GM19467 (cell line): ENCODE data around the gene ANO8.
"Not testable (repeated sequence)": the region's sequence is repeated elsewhere in the genome, so short reads cannot be mapped to it uniquely, and the experiment has no call there.

ENCODE experiments used
- ATAC-seq: cut with Tn5 transposase; IDR thresholded peaks from one replicate; pipeline ENCODE4 v1.9.1; 2021; ENCODE audit warnings: mild to moderate bottlenecking, moderate library complexity; ENCODE audit not compliant: unreplicated experiment

ANO8 gene

DNA sequence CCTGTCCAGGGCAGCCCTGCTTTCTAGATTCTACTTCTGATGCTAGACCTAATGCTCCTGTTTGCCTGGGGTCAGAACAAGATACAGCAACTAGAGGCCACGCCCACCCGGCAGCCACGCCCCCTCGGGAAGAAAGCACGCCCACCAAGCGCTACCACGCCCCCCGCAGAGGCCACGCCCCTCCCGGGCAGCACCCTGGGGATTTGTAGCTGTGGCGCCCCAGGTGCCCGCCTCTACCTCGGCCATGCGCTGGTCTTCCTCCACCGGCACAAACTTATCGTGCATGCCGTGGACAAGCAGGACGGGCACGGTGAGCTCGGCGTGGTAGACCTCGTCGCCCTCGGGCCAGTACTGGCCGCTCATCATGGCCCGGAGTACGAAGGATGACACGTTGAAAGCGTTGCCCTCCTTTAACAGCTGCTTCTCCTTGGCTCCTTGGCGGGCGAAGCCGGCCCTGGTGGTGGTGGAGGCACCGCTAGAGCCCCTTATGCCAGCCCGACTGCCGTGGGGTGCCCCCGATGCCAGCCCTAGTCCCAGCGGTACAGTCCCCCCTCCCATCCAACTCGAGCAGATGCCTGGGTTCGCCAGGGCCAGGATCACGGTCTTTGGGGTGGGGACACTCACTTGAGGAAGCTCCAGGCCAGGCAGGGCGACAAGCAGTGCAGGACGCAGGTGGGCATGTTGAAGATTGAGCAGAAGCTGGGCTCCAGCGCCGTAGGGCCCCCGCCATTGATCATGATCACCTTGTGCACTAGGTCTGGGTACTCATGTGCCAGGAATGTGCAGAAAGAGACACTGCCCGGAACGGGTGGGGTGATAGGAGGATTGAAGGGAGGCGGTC, 40.4 kb downstream of the ANO8 start:
- no peak for ATAC-seq

DNA sequence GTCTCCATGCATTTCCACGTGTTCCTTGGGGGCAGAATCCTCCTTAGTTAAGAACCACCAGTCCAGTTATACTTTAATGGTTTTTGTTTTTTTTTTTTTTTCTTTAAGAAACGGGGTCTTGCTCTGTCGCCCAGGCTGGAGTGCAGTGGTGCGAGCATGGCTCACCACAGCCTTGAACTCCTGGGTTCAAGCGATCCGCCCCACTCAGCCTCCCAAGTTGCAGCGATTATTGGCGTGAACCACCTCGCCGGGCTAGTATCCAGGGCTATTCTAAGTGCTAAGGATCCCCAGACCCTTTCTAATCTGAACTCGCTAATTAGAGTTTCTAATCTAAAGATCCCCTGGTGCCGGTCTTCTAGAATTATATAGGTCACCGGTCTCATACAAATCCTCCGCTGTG, 41.0 kb downstream of the ANO8 start:
- ATAC-seq = no peak

DNA sequence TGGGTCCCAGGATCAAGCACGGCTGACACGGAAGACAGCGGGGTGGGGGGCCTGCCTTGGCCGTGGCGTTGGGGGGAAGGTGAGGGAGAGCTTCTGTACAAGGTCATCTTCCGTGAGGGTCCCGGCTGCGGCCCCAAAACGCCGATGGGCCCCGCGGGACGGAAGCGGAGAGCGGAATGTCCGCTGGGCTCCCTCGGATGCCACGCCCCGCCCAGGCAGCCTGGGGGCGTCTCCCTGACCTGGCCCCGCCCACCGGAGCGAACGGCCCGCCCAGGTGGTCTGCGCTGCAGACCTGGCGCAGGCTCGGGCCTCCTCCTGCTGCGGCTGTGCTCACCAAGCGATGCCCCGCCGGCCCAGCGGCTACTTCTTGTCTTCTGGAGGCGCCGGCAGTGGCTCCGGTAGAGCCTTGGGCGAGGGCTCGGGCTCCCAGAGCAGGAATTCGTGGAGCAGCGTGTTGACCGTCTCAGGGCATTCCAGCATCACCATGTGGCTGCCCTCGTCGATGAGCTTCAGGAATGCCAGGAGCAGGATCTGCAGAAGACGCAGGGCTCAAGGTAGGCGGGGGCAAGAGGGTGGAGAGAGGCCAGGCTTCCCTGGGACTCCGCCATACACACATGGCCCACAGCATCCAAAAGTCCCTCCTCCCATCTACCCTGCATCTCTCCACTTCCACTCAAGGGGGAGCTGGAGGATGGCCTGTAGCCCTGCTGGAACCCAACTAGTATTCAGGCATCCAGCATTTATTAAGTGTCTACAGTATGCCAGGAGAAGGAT, 42.2 kb downstream of the ANO8 start:
- ATAC-seq = peak; percentile 55

GRCh38 chr19:17289489-17289888, 45.2 kb downstream of the ANO8 start:
- no peak for ATAC-seq

DNA sequence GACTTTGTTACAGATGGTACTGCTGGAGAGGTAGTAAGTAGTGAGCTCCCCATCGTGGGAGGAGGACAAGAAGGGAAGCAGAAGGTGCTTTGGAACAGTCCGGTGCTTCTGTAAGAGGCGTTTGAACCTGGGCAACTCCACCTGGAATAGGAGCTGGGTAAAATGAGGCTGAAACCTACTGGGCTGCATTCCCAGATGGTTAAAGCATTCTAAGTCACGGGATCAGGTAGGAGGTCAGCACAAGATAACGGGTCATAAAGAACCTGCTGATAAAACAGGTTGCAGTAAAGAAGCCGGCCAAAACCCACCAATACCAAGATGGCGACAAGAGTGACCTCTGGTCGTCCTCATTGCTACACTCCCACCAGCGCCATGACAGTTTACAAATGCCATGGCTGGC, 47.9 kb downstream of the ANO8 start:
- ATAC-seq = no peak

DNA sequence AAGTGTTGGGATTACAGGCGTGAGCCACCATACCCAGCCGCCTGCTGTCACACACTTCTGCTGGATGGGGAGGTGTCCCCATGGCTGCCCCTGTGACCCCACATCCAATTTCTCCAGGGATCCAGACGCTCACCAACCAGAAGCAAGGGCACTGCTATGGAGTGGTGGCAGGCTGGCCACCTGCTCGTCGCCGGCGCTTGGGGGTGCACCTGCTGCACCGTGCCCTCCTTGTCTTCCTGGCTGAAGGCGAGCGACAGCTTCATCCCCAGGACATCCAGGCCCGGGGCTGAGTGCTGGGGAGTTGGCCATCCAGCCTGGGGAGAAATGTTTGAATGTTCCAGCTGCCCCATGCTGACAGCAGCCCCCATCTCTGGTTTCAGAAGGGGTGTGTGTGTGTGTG, 48.4 kb downstream of the ANO8 start:
- ATAC-seq = no peak

GRCh38 chr19:17285415-17286135, 49.1 kb downstream of the ANO8 start:
- ATAC-seq = no peak

DNA sequence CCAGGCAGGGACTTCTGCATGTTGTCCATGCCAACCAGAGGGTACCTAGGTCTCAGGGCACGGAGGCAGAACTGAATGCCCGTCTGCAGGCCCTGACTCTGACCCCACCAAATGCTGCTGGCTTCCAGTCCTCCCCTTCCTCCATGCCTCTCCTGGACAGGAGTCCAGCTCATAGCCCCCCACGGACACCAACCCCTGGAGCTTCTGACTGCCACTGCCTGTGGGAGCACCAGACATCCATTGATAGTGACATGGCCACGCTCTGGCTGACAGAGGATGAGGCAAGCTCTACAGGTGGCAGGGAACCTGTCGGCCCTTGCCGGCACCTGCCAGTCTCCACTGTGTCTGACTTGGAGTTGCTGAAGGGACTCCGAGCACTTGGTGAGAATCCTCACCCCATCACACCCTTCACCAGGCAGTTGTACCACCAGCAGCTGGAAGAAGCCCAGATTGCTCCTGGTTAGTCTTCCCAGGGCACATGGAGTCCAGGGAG, 51.1 kb downstream of the ANO8 start:
- no peak for ATAC-seq

DNA sequence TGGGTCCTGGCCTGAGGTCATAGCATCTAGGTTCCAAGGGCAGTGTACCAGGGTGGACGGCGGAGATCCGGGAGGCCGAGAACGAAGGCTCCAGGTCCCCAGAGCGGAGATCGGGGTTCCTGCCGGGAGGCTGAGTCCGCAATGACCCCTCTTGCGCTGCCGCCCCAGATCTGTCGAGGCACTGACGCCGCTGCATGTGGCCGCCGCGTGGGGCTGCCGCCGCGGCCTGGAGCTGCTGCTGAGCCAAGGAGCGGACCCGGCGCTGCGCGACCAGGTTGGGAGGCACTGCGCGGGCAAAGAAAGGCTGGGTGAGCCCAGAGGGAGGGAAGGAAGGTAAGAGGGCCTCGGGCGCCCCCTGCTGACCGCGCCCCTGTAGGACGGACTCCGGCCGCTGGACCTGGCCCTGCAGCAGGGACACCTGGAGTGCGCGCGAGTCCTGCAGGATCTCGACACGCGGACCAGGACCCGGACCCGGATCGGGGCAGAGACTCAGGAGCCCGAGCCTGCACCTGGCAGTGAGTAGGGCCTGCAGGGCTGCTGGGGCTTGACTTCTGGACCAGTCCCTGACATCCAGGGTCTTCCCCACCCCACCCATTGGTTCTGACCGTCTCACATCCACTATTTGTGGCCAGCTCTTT, 52.0 kb downstream of the ANO8 start:
- no peak for ATAC-seq

- no peak for ATAC-seq
Measured at GRCh38 chr19:17281391-17282304, 53.0 kb downstream of the ANO8 start, which contains the start of gene ANKLE1. Gene ANKLE1, plus strand, starts transcription at chr19:17281901. Its CDS starts 20 bp downstream, at chr19:17281921.

- no peak for ATAC-seq
Measured at GRCh38 chr19:17279436-17279835, 55.2 kb downstream of the ANO8 start.

DNA sequence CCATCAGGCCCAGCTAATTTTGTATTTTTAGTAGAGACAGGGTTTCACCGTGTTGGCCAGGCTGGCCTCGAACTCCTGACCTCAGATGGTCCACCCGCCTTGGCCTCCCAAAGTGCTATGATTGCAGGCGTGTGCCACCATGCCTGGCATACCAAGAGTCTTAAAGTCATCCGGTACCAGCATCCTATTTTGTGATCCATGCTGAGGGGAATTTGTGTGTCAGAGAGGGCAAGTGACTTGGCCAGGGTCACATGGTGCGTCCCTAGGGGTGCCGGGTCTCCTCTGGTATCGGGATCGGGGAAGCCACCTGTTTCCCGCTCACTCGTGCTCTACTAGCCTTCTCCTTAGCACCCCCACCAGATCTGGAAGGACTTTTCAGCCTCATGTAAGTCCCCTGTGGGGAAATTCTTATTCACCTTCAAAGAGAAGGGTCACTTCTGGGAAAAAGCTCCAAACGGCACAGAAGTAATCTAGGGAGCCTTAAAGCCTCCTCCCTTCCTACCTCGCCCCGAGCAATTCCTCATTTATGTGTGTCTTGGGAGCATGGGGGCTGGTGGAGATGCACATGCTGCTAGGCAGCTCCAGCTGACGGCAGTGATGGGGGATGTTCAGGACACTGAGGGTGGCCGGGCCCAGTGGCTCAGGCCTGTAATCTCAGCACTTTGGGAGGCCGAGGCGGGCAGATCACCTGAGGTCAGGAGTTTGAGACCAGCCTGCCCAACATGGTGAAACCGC, 59.0 kb downstream of the ANO8 start:
- ATAC-seq = no peak

- ATAC-seq = not testable (repeated sequence)
Measured at GRCh38 chr19:17274892-17275291, 59.8 kb downstream of the ANO8 start.
